Motor neuron (in vitro differentiated cells): ENCODE results near the gene IMP4. TPM values are rescaled to one million over a fixed set of nuclear protein-coding genes. Genes with fewer than 3 reads are reported as not detected.
A peak's percentile ranks its signal among the peaks of the same experiment; 100 is the strongest.

Experiments
- ATAC-seq, 8 experiments: fragments of 200-7000 bp; cut with Tn5 transposase; replicated peaks in 6 of 8; 2 replicates each; pipeline ENCODE4 v1.8.0; 2021; ENCODE audit warnings: mild to moderate bottlenecking in 8 of 8, moderate library complexity in 8 of 8
- H3K27ac ChIP-seq, 2 donors: fragments of 250-450 bp; sonication (Bioruptor Pico); 2 replicates each; pipeline ENCODE4 v1.9.0; 2021; ENCODE audit warnings: antibody characterized with exemption in 2 of 2, mild to moderate bottlenecking in 2 of 2, moderate library complexity in 1 of 2
- H3K4me1 ChIP-seq, 2 donors: fragments of 250-450 bp; sonication (Bioruptor Pico); replicated peaks in 1 of 2; 2 replicates each; pipeline ENCODE4 v1.6.1; 2021; ENCODE audit warnings: antibody characterized with exemption in 2 of 2, mild to moderate bottlenecking in 2 of 2, moderate library complexity in 1 of 2
- H3K4me3 ChIP-seq, 5 donors: fragments of 250-450 bp; sonication (Bioruptor Pico); 2 replicates each; pipeline ENCODE4 v1.9.0; 2021; ENCODE audit warnings: antibody characterized with exemption in 5 of 5, mild to moderate bottlenecking in 5 of 5, moderate library complexity in 4 of 5
- WGBS, 10 experiments: fragments of 450-650 bp; shearing (Covaris generic); methylation state at CpG; one replicate each; pipeline ENCODE4 v1.0.0; 2022; 5-methylcytosine and 5-hydroxymethylcytosine counted together
- in situ Hi-C, 9 experiments: fragments of 400-800 bp; cut with MboI; loops; one replicate each; pipeline ENCODE4 v1.15.0; 2021; ENCODE audit warnings: low sequenced_read_pairs in 9 of 9, low pct_unique_long_range_greater_than_20kb in 2 of 9; ENCODE audit not compliant: unreplicated experiment in 9 of 9
- total RNA-seq, 8 experiments: library from RNA; unstranded; fragments of 300-600 nt; gene quantifications; 2 replicates each; pipeline versions ENCODE4 v1.2.3 to v1.2.4, GENCODE V29; 2022

Gene IMP4
- total RNA-seq, 8 experiments from 2014 or later = 62.2 to 107 (median 94.8) TPM

GRCh38 chr2:130339885-130340745 is 2.6 kb upstream of the IMP4 start:
- Histone ChIP-seq H3K4me3 (no peak overlapping the region), H3K27ac (no peak overlapping the region), H3K4me1 (peaks cover 4 to 15% of the 10 kb centered on the region in 2 donors)
- no peak for ATAC-seq
- 73 to 100% (median 96%) methylated on average over 1 to 10 of the region's 10 CpGs; no CpG with 5 or more reads in 2 of the 10 experiments for whole genome bisulfite sequencing, 10 experiments
- in situ Hi-C loops = loop anchor here in 6 of 9 experiments (10.0 to 25.0 kb wide), 4 partner anchors 153 to 403 kb away; partner anchors contain the start of genes MZT2B (in 4 of the 6), SMPD4 (in 4 of the 6) and TUBA3E (in 3 of the 6)

GRCh38 chr2:130341562-130342019 is 1.1 kb upstream of the IMP4 start:
- ATAC-seq = peak in 3 of 8 experiments; percentile 0 to 1 (median 1)
- 0 to 19% (median 0%) methylated on average over 3 to 7 of the region's 24 CpGs; no CpG with 5 or more reads in 6 of the 10 experiments for WGBS, 10 experiments
- in situ Hi-C loops = loop anchor here in 6 of 9 experiments (25.0 kb wide), 3 partner anchors 154 to 404 kb away; partner anchors contain the start of genes MZT2B (in 3 of the 6), SMPD4 (in 3 of the 6) and TUBA3E (in 3 of the 6)
- H3K4me1 ChIP-seq = peaks cover 4 to 15% of the 10 kb centered on the region in 2 donors
- peak overlapping the region; percentile 86 to 88 for H3K27ac ChIP-seq
- H3K4me3 ChIP-seq = peak overlapping the region; percentile 78 to 91 (median 83)

GRCh38 chr2:130342020-130342532 is 621 bp upstream of the IMP4 start:
- ATAC-seq = peak; percentile 61 to 78 (median 64)
- Histone ChIP-seq H3K4me3 (peak overlapping the region; percentile 78 to 91 (median 83)), H3K27ac (peak overlapping the region; percentile 86 to 88), H3K4me1 (peaks cover 4 to 15% of the 10 kb centered on the region in 2 donors)
- 0 to 3% (median 1%) methylated on average over 1 to 12 of the region's 24 CpGs; no CpG with 5 or more reads in 5 of the 10 experiments for WGBS, 10 experiments
- in situ Hi-C loops = loop anchor here in 6 of 9 experiments (25.0 kb wide), 3 partner anchors 155 to 405 kb away; partner anchors contain the start of genes MZT2B (in 3 of the 6), SMPD4 (in 3 of the 6) and TUBA3E (in 3 of the 6)

GRCh38 chr2:130344578-130344977 is 1.9 kb downstream of the IMP4 start:
- H3K4me1 ChIP-seq = peaks cover 4 to 10% of the 10 kb centered on the region in 2 donors
- no peak for ATAC-seq
- WGBS, 10 experiments = 80 to 100% (median 95%) methylated on average over 1 to 4 of the region's 4 CpGs; no CpG with 5 or more reads in 4 of the 10 experiments
- in situ Hi-C loops = loop anchor here in 6 of 9 experiments (25.0 kb wide), 3 partner anchors 157 to 407 kb away; partner anchors contain the start of genes MZT2B (in 3 of the 6), SMPD4 (in 3 of the 6) and TUBA3E (in 3 of the 6)
- H3K27ac ChIP-seq = no peak overlapping the region
- H3K4me3 ChIP-seq = no peak overlapping the region

GRCh38 chr2:130345091-130345490 is 2.4 kb downstream of the IMP4 start:
- ATAC-seq = no peak
- WGBS, 10 experiments = 88 to 100% (median 100%) methylated on average over 2 to 9 of the region's 13 CpGs; no CpG with 5 or more reads in 3 of the 10 experiments
- Histone ChIP-seq H3K27ac (no peak overlapping the region), H3K4me3 (no peak overlapping the region), H3K4me1 (peaks cover 4 to 10% of the 10 kb centered on the region in 2 donors)
- in situ Hi-C loops = loop anchor here in 6 of 9 experiments (25.0 kb wide), 3 partner anchors 158 to 408 kb away; partner anchors contain the start of genes MZT2B (in 3 of the 6), SMPD4 (in 3 of the 6) and TUBA3E (in 3 of the 6)

- ATAC-seq = no peak
- Histone ChIP-seq H3K27ac (no peak overlapping the region), H3K4me1 (peaks cover 4 to 10% of the 10 kb centered on the region in 2 donors), H3K4me3 (no peak overlapping the region)
- in situ Hi-C loops = loop anchor here in 6 of 9 experiments (25.0 kb wide), 3 partner anchors 158 to 408 kb away; partner anchors contain the start of genes MZT2B (in 3 of the 6), SMPD4 (in 3 of the 6) and TUBA3E (in 3 of the 6)
- 90 to 94% (median 93%) methylated on average over 2 to 3 of the region's 21 CpGs; no CpG with 5 or more reads in 7 of the 10 experiments for WGBS, 10 experiments
Observed at GRCh38 chr2:130345611-130346010, 2.9 kb downstream of the IMP4 start.

- no peak overlapping the region for H3K27ac ChIP-seq
- WGBS, 10 experiments = 20 to 100% (median 100%) methylated on average over 1 to 9 of the region's 26 CpGs; no CpG with 5 or more reads in 4 of the 10 experiments
- H3K4me3 ChIP-seq = no peak overlapping the region
- no peak for ATAC-seq
- H3K4me1 ChIP-seq = peaks cover 6 to 8% of the 10 kb centered on the region in 2 donors
- in situ Hi-C loops = loop anchor here in 6 of 9 experiments (25.0 kb wide), 3 partner anchors 159 to 409 kb away; partner anchors contain the start of genes MZT2B (in 3 of the 6), SMPD4 (in 3 of the 6) and TUBA3E (in 3 of the 6)
Observed at GRCh38 chr2:130346041-130346740, 3.5 kb downstream of the IMP4 start.

GRCh38 chr2:130346741-130347066 is 4.0 kb downstream of the IMP4 start:
- H3K27ac ChIP-seq = no peak overlapping the region
- H3K4me3 ChIP-seq = no peak overlapping the region
- 83 to 95% methylated on average over 3 of the region's 4 CpGs; no CpG with 5 or more reads in 8 of the 10 experiments for WGBS, 10 experiments
- peaks cover 11 to 12% of the 10 kb centered on the region in 2 donors for H3K4me1 ChIP-seq
- ATAC-seq = no peak
- in situ Hi-C loops = loop anchor here in 6 of 9 experiments (25.0 kb wide), 3 partner anchors 159 to 409 kb away; partner anchors contain the start of genes MZT2B (in 3 of the 6), SMPD4 (in 3 of the 6) and TUBA3E (in 3 of the 6)

GRCh38 chr2:130347220-130347925 is 4.7 kb downstream of the IMP4 start:
- 79 to 98% (median 94%) methylated on average over 1 to 7 of the region's 7 CpGs for WGBS, 10 experiments
- in situ Hi-C loops = loop anchor here in 6 of 9 experiments (25.0 kb wide), 3 partner anchors 160 to 410 kb away; partner anchors contain the start of genes MZT2B (in 3 of the 6), SMPD4 (in 3 of the 6) and TUBA3E (in 3 of the 6)
- H3K27ac ChIP-seq = no peak overlapping the region
- H3K4me3 ChIP-seq = no peak overlapping the region
- peaks cover 18% of the 10 kb centered on the region in 2 donors for H3K4me1 ChIP-seq
- no peak for ATAC-seq

- Histone ChIP-seq H3K4me3 (no peak overlapping the region), H3K27ac (no peak overlapping the region), H3K4me1 (peaks cover 28 to 31% of the 10 kb centered on the region in 2 donors)
- 94 to 100% (median 100%) methylated on average over 1 to 3 of the region's 3 CpGs; no CpG with 5 or more reads in 2 of the 10 experiments for WGBS, 10 experiments
- no peak for ATAC-seq
- in situ Hi-C loops = loop anchor here in 6 of 9 experiments (25.0 kb wide), 3 partner anchors 162 to 412 kb away; partner anchors contain the start of genes MZT2B (in 3 of the 6), SMPD4 (in 3 of the 6) and TUBA3E (in 3 of the 6)
Observed at GRCh38 chr2:130349174-130349573, 6.5 kb downstream of the IMP4 start.

GRCh38 chr2:130351711-130352110 is 9.0 kb downstream of the IMP4 start:
- H3K27ac ChIP-seq = peak overlapping the region; percentile 14 to 59
- ATAC-seq = peak in 5 of 8 experiments; percentile 20 to 43 (median 29)
- H3K4me1 ChIP-seq = peaks cover 38 to 40% of the 10 kb centered on the region in 2 donors
- in situ Hi-C loops = no loop called here
- 0 to 68% (median 22%) methylated on average over 1 to 5 of the region's 7 CpGs; no CpG with 5 or more reads in 4 of the 10 experiments for WGBS, 10 experiments
- H3K4me3 ChIP-seq = peak overlapping the region in 1 of 5 donors; percentile 6
